OCI-LY7 (cell line): ENCODE results near the gene EVA1B. TPM values are rescaled to one million over a fixed set of nuclear protein-coding genes. Genes with fewer than 3 reads are reported as not detected.

Experiments
- BruUV-seq: library from RNA; stranded (reverse); fragments of 400-500 nt; replicated peaks from 2 replicates; lab custom pipeline; 2021; lab: Mats Ljungman, UMichigan
- CTCF ChIA-PET: fragments of 300-600 bp; sonication (Branson Sonifier 250); formaldehyde crosslinking; loops from one replicate; lab custom pipeline; 2022; ENCODE audit warnings: antibody characterized with exemption; ENCODE audit not compliant: unreplicated experiment; lab: Charles Lee
- POLR2A ChIA-PET: fragments of 300-600 bp; sonication (Branson Sonifier 250); formaldehyde crosslinking; loops from one replicate; lab custom pipeline; 2022; ENCODE audit warnings: antibody characterized with exemption; lab: Charles Lee
- DNase-seq: peaks from one replicate; pipeline ENCODE4 v3.0.0-alpha.2; 2015; ENCODE audit warnings: low spot score
- H2AFZ ChIP-seq: fragments of 200-600 bp; sonication (generic), shearing (Covaris generic); 2 replicates; pipeline ENCODE4 v1.6.1; 2014; ENCODE audit warnings: mild to moderate bottlenecking, antibody characterized with exemption, low read length, moderate library complexity
- H3K27ac ChIP-seq: fragments of 200-600 bp; sonication (generic); 2 replicates; pipeline ENCODE4 v1.5.1; 2014; ENCODE audit warnings: mixed run types, low read depth, mild to moderate bottlenecking, moderate library complexity, low read length, inconsistent platforms; ENCODE audit not compliant: poor library complexity, severe bottlenecking
- H3K36me3 ChIP-seq: fragments of 200-600 bp; sonication (generic); 2 replicates; pipeline ENCODE4 v1.6.1; 2014; ENCODE audit warnings: mild to moderate bottlenecking, antibody characterized with exemption, low read length, moderate library complexity, mixed read lengths; ENCODE audit not compliant: insufficient read depth
- H3K4me1 ChIP-seq: fragments of 200-600 bp; sonication (generic); 2 replicates; pipeline ENCODE4 v1.5.1; 2014; ENCODE audit warnings: mild to moderate bottlenecking, low read length; ENCODE audit not compliant: insufficient read depth, poor library complexity, severe bottlenecking
- H3K4me2 ChIP-seq: fragments of 200-600 bp; sonication (generic); 2 replicates; pipeline ENCODE4 v1.6.1; 2014; ENCODE audit warnings: mild to moderate bottlenecking, low read length
- H3K4me3 ChIP-seq: fragments of 200-600 bp; sonication (generic); 2 replicates; pipeline ENCODE4 v1.5.1; 2014; ENCODE audit warnings: mild to moderate bottlenecking, low read depth, low read length; ENCODE audit not compliant: poor library complexity, severe bottlenecking
- H3K79me2 ChIP-seq: fragments of 200-600 bp; sonication (generic); 2 replicates; pipeline ENCODE4 v1.6.1; 2016; ENCODE audit warnings: low read depth, mild to moderate bottlenecking, low read length, moderate library complexity, mixed read lengths; ENCODE audit not compliant: insufficient read depth
- H3K9me2 ChIP-seq: fragments of 200-600 bp; sonication (generic); 2 replicates; pipeline ENCODE4 v1.6.1; 2016; ENCODE audit warnings: mild to moderate bottlenecking, low read length, mixed read lengths; ENCODE audit not compliant: insufficient read depth
- H3K9me3 ChIP-seq: fragments of 200-600 bp; sonication (generic); 2 replicates; pipeline ENCODE4 v1.6.1; 2014; ENCODE audit warnings: mild to moderate bottlenecking, mixed run types, low read length, mixed read lengths
- H4K20me1 ChIP-seq: fragments of 200-600 bp; sonication (generic); 2 replicates; pipeline ENCODE4 v1.6.1; 2014; ENCODE audit warnings: mild to moderate bottlenecking, antibody characterized with exemption, low read length, moderate library complexity, mixed read lengths; ENCODE audit not compliant: insufficient read depth
- CTCF ChIP-seq: fragments of 200-600 bp; sonication (generic); conservative IDR thresholded peaks from 2 replicates; pipeline ENCODE4 v1.5.1; 2014; ENCODE audit warnings: mild to moderate bottlenecking, antibody characterized with exemption, low read length, moderate library complexity, mixed read lengths
- EZH2phosphoT487 ChIP-seq: fragments of 200-600 bp; sonication (generic); IDR thresholded peaks from 2 replicates; pipeline ENCODE4 v1.6.1; 2018; ENCODE audit warnings: low read depth, borderline replicate concordance, mild to moderate bottlenecking, mixed run types, antibody characterized with exemption, low read length, moderate library complexity, mixed read lengths
- intact Hi-C: fragments of 100-400 bp; cut with micrococcal nuclease; formaldehyde crosslinking; loops from one replicate; pipeline ENCODE4 v1.10.0; 2022; ENCODE audit not compliant: unreplicated experiment
- total RNA-seq, 2 experiments: library from RNA; depleted of rRNA in 1 of 2; stranded (reverse); fragments of >200 nt in 1 of 2; shearing (Covaris generic) in 1 of 2; gene quantifications; 2 replicates each; pipeline ENCODE4 v1.2.3, GENCODE V29; 2014 to 2022

Gene EVA1B
- total RNA-seq, 2 experiments from 2014 or later, result 0.84 to 2.0 TPM

- H3K36me3 ChIP-seq, result no peaks in the 10 kb centered on the region
- no peak overlapping the region for H3K4me2 ChIP-seq
- no peak overlapping the region for H3K4me3 ChIP-seq
- TF ChIP-seq EZH2phosphoT487 (no peak), CTCF (no peak)
- ChIA-PET CTCF (no interaction called here), POLR2A (no interaction called here)
- H2AFZ ChIP-seq, result no peak overlapping the region
- no peak overlapping the region for H3K27ac ChIP-seq
- BruUV-seq, result no TSS peak
- no peaks in the 10 kb centered on the region for H4K20me1 ChIP-seq
- H3K79me2 ChIP-seq, result no peaks in the 10 kb centered on the region
- intact Hi-C loops, result no loop called here
- no peaks in the 10 kb centered on the region for H3K9me2 ChIP-seq
- H3K4me1 ChIP-seq, result peaks cover 38% of the 10 kb centered on the region
- DNase-seq, result no peak
- H3K9me3 ChIP-seq, result no peaks in the 10 kb centered on the region
Observed at GRCh38 chr1:36330940-36331339, 7.5 kb upstream of the EVA1B start.

GRCh38 chr1:36329817-36330216, 6.4 kb upstream of the EVA1B start:
- Histone ChIP-seq H3K9me2 (no peaks in the 10 kb centered on the region), H4K20me1 (no peaks in the 10 kb centered on the region), H3K9me3 (no peaks in the 10 kb centered on the region), H3K27ac (peak overlapping the region; percentile 44), H3K79me2 (no peaks in the 10 kb centered on the region), H3K4me3 (peak overlapping the region; percentile 39), H3K4me2 (peak overlapping the region; percentile 53), H3K36me3 (no peaks in the 10 kb centered on the region), H2AFZ (no peak overlapping the region), H3K4me1 (peaks cover 38% of the 10 kb centered on the region)
- POLR2A ChIA-PET, result no interaction called here
- TF ChIP-seq EZH2phosphoT487 (no peak), CTCF (no peak)
- no TSS peak for BruUV-seq
- CTCF ChIA-PET, result no interaction called here
- DNase-seq, result peak; percentile 87
- intact Hi-C loops, result no loop called here

- no peaks in the 10 kb centered on the region for H3K36me3 ChIP-seq
- no TSS peak for BruUV-seq
- TF ChIP-seq CTCF (no peak), EZH2phosphoT487 (no peak)
- ChIA-PET POLR2A (no interaction called here), CTCF (no interaction called here)
- DNase-seq, result no peak
- H4K20me1 ChIP-seq, result no peaks in the 10 kb centered on the region
- H3K4me1 ChIP-seq, result peaks cover 47% of the 10 kb centered on the region
- H3K4me3 ChIP-seq, result no peak overlapping the region
- H3K27ac ChIP-seq, result no peak overlapping the region
- H3K9me3 ChIP-seq, result no peaks in the 10 kb centered on the region
- intact Hi-C loops, result no loop called here
- H3K79me2 ChIP-seq, result no peaks in the 10 kb centered on the region
- no peak overlapping the region for H2AFZ ChIP-seq
- H3K4me2 ChIP-seq, result no peak overlapping the region
- H3K9me2 ChIP-seq, result no peaks in the 10 kb centered on the region
Observed at GRCh38 chr1:36328713-36329112, 5.3 kb upstream of the EVA1B start.
